Ramos (cell line): ENCODE results near the gene SNX19.

Source experiments
- in situ Hi-C: fragments of 300-500 bp; cut with MboI; formaldehyde crosslinking; loops from one replicate; pipeline ENCODE4 v1.14.3; 2022; ENCODE audit warnings: low sequenced_read_pairs; ENCODE audit not compliant: unreplicated experiment

The SNX19 gene

GRCh38 chr11:130825561-130825960 is 90.7 kb downstream of the SNX19 start:
- in situ Hi-C loops: no loop called here
